Epithelial cell of esophagus (primary cell): ENCODE measurements around the gene PER2.
"Not testable (repeated sequence)": the region's sequence is repeated elsewhere in the genome, so short reads cannot be mapped to it uniquely, and the experiment has no call there.

Experiments used
- DNase-seq: peaks from one replicate; pipeline ENCODE4 v3.0.0; 2010; ENCODE audit warnings: low read depth
- H3K4me3 ChIP-seq: 2 replicates; pipeline ENCODE4 v1.5.1; 2011; ENCODE audit warnings: mild to moderate bottlenecking, low read length, control low read depth
- CTCF ChIP-seq: IDR thresholded peaks from 2 replicates; pipeline ENCODE4 v1.5.1; 2011; ENCODE audit warnings: low read depth, mild to moderate bottlenecking, low read length, control low read depth, inconsistent platforms; ENCODE audit not compliant: insufficient read depth; ENCODE audit errors: missing control alignments

PER2 gene

DNA sequence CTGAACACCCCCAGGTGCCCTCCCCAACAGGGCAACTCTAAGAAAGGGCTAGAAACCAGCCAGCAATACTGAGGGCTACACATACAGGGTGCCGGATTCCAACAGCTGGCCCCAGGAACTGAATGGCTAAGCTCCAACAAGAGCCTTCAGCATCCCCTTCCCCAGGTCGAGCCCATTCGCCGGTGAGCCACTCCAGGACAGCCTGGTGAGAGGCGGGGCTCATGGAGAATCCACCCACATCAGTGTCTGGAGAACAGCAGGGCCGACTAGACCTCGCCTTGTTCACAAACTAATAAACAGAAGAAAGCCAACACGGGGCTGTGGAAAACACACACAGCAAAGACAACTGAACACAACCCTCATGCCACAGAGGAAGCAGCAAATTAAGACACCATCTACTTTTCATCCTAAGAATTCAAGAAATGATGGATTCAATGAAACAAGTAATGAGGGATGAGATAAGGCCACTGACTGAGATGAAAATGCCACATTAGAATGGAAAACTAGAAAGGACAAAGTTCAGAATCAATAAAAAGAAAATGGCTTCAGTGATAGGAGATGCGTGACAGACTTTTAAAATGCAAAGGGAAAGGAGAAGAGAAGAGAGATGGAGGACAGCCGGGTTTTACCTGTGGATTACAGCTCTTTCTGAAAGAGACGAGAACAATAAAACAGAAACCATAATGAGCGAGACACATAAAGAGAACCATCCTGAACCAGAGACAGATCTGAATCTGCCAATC lies 8.2 kb downstream of the PER2 start:
- no peak for TF ChIP-seq CTCF
- no peak for DNase-seq
- no peak overlapping the region for H3K4me3 ChIP-seq

- DNase-seq: no peak
- TF ChIP-seq CTCF: no peak
- H3K4me3 ChIP-seq: no peak overlapping the region
Observed at GRCh38 chr2:238279324-238279682, 9.1 kb downstream of the PER2 start.

GRCh38 chr2:238278626-238279323 lies 9.6 kb downstream of the PER2 start:
- H3K4me3 ChIP-seq: no peak overlapping the region
- TF ChIP-seq CTCF: no peak
- DNase-seq: no peak

DNA sequence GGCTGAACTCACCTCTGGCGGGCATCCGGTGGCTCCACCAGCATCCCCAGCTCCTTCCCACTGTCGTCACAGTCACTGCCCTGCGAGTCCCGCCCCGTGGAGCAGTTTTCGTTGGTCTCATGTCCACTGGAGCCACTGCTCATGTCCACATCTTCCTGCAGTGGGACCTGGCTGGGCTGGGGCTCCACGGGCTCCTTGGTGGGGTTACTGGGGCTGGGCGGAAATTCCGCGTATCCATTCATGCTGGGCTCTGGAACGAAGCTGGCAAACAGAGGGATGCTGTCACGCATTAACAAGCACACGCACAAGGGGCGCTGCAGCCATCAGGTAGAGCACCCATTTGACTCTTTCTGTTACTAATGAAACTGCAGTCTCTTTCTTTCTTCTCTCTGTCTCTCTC lies 10.7 kb downstream of the PER2 start:
- no peak for TF ChIP-seq CTCF
- DNase-seq: no peak
- no peak overlapping the region for H3K4me3 ChIP-seq

GRCh38 chr2:238274152-238274865 lies 14.1 kb downstream of the PER2 start:
- DNase-seq: no peak
- no peak overlapping the region for H3K4me3 ChIP-seq
- TF ChIP-seq CTCF: no peak

- H3K4me3 ChIP-seq, DNase-seq: not testable (repeated sequence)
Observed at GRCh38 chr2:238273433-238273832, 15.0 kb downstream of the PER2 start.

GRCh38 chr2:238272156-238272555 lies 16.3 kb downstream of the PER2 start:
- no peak for TF ChIP-seq CTCF
- no peak overlapping the region for H3K4me3 ChIP-seq
- DNase-seq: no peak

- H3K4me3 ChIP-seq, DNase-seq: not testable (repeated sequence)
Observed at GRCh38 chr2:238271686-238272085, 16.7 kb downstream of the PER2 start.
